ENCODE results near the gene SRSF10.
"Not testable (repeated sequence)": the region's sequence is repeated elsewhere in the genome, so short reads cannot be mapped to it uniquely, and the experiment has no call there.

Gene SRSF10

GRCh38 chr1:23958040-23958809 lies 21.9 kb downstream of the SRSF10 start:
- DNase-seq = not testable (repeated sequence)

DNA sequence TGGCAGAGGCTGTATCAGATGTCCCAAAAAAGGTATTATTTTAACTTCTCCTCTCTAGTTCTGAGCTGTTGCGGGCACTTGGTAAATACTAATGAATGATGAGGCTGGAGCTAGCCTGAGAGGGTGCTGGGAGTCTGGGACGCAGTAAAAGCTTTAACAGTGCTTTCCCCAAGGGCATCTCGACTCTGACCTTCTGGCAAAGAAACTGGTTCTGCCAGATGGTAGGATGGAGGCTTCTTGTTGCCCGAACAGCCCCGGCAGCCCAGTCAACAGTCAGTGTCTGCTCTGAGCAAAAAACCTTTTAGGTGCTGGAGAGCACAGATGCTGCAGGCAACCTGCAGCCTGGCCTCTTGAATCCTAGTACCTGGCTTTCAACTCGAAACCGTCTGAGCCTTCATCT lies 23.0 kb downstream of the SRSF10 start:
- no peak for DNase-seq

GRCh38 chr1:23953020-23953419 lies 27.1 kb downstream of the SRSF10 start:
- DNase-seq = no peak

- no peak for DNase-seq
Measured at GRCh38 chr1:23947366-23947765, 32.8 kb downstream of the SRSF10 start.

- no peak for DNase-seq
Measured at GRCh38 chr1:23936481-23937176, 43.5 kb downstream of the SRSF10 start.

DNA sequence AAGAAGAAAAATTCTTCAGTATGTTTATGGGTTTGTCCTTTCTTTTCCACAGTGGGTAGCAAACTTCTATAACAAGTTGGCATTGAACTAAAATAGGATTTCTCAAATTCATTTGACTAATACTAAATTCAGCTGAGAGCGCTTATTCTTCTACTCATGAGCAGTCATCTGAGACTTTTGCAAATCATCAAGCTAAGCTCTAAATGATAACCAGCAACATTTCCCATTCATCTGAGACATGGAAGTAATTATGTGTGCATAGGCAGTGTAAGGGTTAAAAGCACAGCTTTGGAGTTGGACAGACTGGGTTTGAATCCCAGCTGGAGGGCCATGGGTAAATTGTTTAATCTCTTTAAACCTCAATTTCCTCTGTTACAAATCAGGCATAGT lies 48.6 kb downstream of the SRSF10 start:
- DNase-seq = no peak

GRCh38 chr1:23930861-23931490 lies 49.2 kb downstream of the SRSF10 start:
- DNase-seq = no peak

GRCh38 chr1:23930270-23930669 lies 49.9 kb downstream of the SRSF10 start:
- DNase-seq = no peak

DNA sequence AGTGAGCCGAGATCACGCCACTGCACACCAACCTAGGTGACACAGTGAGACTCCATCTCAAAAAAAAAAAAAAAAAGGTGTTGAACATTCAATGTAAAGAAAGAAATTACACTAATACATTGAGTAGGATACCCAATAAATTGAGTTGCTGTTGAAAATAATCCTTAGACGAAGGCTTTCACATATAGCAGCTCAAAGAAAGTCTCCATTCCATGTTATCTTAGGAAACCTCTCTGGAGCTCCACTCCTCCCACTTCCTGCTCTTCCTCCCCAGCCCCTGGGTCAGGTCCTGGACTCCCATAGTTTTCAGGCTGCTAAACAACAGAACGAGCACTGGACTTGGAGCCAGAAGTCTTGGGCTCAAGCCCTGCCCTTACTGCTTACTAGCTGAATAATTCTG lies 51.3 kb downstream of the SRSF10 start:
- DNase-seq = no peak

DNA sequence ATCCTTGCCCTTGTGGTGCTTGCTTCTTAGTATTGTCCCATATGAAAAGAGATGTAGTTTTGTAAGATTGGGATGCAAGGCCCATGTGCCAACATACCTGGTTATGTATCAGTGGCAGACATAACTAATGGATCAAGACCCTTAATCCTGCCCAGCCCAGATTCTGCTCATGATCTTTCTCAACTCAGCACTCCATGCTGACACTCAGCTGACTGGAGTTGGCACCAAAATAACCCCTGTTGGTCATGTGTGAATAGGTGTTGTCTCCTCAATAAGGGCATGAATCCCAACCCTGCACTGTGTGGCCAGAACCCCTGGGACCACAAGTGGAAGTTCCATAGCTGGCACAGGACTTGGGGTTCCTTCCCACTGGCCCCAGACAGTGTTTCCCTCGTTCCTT lies 53.0 kb downstream of the SRSF10 start:
- no peak for DNase-seq

DNA sequence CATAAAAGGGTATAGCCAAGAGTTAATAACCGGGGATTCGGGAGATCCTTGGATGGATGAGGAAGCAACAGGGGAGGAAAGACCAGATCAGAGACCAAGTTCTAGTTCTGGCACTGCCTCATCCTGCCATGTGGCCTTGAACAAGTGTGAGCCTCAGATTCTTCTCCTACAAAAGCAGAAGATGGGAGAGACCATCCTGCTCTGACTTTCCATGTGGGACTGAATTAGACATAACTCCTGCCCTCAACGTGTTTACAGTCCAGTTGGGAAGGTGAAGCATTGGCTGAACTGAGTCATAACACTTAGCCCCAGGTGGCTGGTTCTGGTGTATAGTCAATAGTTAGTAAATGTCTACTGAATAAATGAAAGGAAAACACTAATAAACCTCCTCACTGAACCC lies 54.8 kb downstream of the SRSF10 start:
- DNase-seq = no peak

DNA sequence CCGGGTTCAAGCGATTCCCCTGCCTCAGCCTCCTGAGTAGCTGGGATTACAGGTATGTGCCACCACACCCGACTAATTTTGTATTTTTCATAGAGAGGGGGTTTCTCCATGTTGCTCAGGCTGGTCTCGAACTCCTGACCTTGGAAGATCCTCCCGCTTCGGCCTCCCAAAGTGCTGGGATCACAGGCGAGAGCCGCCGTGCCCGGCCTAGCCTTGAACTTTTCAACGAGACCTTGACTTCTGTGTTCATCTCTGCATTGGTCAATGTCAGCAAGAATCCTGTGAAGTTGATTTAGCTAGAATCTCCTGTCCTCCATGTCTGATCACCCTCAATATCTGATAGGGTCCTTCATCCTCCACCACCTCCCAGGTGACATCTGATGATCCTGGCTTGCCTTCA lies 55.5 kb downstream of the SRSF10 start:
- no peak for DNase-seq

- DNase-seq = no peak
Measured at GRCh38 chr1:23923592-23924499, 56.3 kb downstream of the SRSF10 start.

DNA sequence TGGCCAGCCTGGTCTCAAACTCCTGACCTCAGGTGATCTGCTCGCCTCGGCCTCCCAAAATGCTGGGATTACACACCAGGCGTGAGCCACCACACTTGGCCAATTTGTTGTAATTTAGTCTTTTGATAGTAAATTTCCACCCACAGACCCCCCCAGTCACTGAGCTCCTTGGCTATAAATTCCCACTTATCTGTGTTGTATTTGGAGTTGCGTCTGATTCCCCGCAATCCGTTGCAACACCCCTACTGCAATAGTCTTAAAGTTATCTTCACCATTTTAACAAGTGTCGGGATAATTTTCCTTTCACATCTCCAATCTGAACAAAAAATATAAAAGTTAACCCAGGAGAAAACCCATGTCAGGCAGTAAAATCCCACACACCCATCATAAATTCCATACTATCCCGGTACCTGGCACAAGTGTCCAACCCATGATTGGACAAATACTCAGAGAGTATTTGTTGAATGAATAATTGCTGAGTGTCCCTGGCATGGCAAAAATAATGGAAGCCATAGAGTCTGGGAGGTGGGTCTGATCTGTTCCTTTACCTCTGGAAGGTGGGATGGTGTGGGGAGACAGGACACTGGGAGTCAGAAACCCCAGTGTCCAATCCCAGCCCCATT lies 57.7 kb downstream of the SRSF10 start:
- DNase-seq = no peak

DNA sequence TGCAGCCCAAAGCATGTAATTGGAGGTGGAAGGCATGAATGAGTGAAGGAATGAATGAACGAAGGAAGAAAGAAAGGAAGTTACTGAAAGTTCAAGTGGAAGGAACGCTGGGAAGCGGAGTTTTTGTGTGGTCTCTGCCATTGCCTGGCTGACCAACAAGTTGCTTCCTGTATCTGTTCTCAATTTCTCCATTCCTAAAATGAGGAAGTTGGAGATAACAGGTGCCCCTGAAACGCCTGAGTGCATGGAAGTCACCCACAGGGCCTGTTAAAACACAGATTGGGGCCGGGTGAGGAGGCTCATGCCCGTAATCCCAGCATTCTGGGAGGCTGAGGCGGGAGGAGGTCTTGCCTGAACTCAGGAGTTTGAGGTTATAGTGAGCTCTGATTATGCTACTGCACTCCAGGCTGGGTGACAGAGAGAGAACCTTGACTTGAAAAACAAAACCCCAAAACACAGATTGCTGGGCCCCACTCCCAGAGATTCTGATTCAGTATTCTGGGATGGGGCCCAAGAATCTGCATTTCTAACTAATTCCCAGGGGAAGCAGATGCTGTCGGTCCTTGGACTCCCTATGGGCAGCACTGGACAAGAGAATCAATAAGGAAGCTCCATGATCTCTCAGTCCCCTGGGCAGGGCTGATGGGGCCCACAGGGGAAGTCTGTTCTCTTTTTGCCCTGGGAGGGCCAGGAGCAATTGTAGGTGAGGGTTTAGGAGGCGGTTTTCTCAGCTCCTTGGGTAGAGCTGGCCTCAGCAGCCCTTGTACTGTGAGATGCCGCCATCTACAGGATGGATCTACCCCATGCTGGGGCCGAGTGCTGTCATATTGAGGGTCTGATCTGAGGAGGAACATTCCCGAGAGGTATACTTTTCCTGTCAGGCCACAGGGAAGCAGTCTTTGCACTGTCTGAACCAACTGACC lies 63.7 kb downstream of the SRSF10 start:
- no peak for DNase-seq

- no peak for DNase-seq
Measured at GRCh38 chr1:23915466-23915865, 64.7 kb downstream of the SRSF10 start.

GRCh38 chr1:23914921-23915320 lies 65.2 kb downstream of the SRSF10 start:
- DNase-seq = no peak
